Heart right ventricle (tissue), 16 donors: ENCODE measurements around the gene CCNG1. TPM values are rescaled to one million over a fixed set of nuclear protein-coding genes. Genes with fewer than 3 reads are reported as not detected.
"Not testable (repeated sequence)": the region's sequence is repeated elsewhere in the genome, so short reads cannot be mapped to it uniquely, and the experiment has no call there.

Experiments
- ATAC-seq, 8 donors: fragments of 200-7000 bp; cut with Tn5 transposase; one replicate each; pipeline ENCODE4 v1.9.1; 2020; ENCODE audit warnings: mild to moderate bottlenecking in 8 of 8, moderate library complexity in 8 of 8, moderate number of reproducible peaks in 1 of 8
- DNase-seq, 2 donors: peaks; one replicate each; pipeline ENCODE4 v3.0.0-alpha.2; 2020
- H3K27ac ChIP-seq, 10 donors: fragments of 200-600 bp; sonication (generic) in 2 of 10; one replicate each; pipeline versions ENCODE4 v1.5.0 to v1.8.0; 2020 to 2022; ENCODE audit warnings: mild to moderate bottlenecking in 3 of 10
- H3K27me3 ChIP-seq, 7 donors: fragments of 200-600 bp; one replicate each; pipeline ENCODE4 v1.8.0; 2021 to 2022; ENCODE audit warnings: mild to moderate bottlenecking in 2 of 7
- H3K36me3 ChIP-seq, 9 donors: fragments of 200-600 bp; sonication (generic) in 1 of 9; one replicate each; pipeline versions ENCODE4 v1.5.0 to v1.8.0; 2020 to 2022; ENCODE audit warnings: mild to moderate bottlenecking in 2 of 9
- H3K4me1 ChIP-seq, 9 donors: fragments of 200-600 bp; sonication (generic) in 1 of 9; one replicate each; pipeline versions ENCODE4 v1.5.0 to v1.8.0; 2020 to 2022; ENCODE audit warnings: mild to moderate bottlenecking in 4 of 9
- H3K4me3 ChIP-seq, 10 donors: fragments of 200-600 bp; sonication (generic) in 2 of 10; one replicate each; pipeline versions ENCODE4 v1.5.0 to v1.8.0; 2020 to 2022; ENCODE audit warnings: mild to moderate bottlenecking in 7 of 10, moderate library complexity in 2 of 10
- H3K9me3 ChIP-seq, 11 donors: fragments of 200-600 bp in 10 of 11; sonication (generic) in 2 of 11; one replicate each; pipeline versions ENCODE4 v1.5.0 to v1.8.0; 2013 to 2022; ENCODE audit warnings: mild to moderate bottlenecking in 2 of 11, control low read depth in 1 of 11, moderate library complexity in 1 of 11
- CTCF ChIP-seq, 9 donors: fragments of 200-600 bp; sonication (generic) in 2 of 9; IDR thresholded peaks; one replicate each; pipeline versions ENCODE4 v1.5.0 to v1.8.0; 2021 to 2022; ENCODE audit warnings: antibody characterized with exemption in 9 of 9, mild to moderate bottlenecking in 5 of 9, moderate library complexity in 1 of 9
- WGBS, 2 donors: extraction: QIAGEN DNeasy Blood & Tissue Kit; methylation state at CpG; one replicate each; pipeline ENCODE4 v1.1.7; 2013; ENCODE audit warnings: inconsistent platforms in 1 of 2; 5-methylcytosine and 5-hydroxymethylcytosine counted together
- intact Hi-C, 10 donors: fragments of 100-400 bp; cut with DNase I; formaldehyde crosslinking; loops; one replicate each; pipeline versions ENCODE4 v1.11.1 to v1.14.2; 2022
- polyA plus RNA-seq, 2 donors: library from polyadenylated mRNA; stranded (reverse); fragments of 200-250 nt; gene quantifications; one replicate each; pipeline ENCODE4 v1.2.3, GENCODE V29; 2013
- total RNA-seq, 10 donors: library from RNA; stranded (reverse); fragmentation: NEBNext Ultra II Directional in 3 of 10; extraction: Animal tissue kit (Norgen Biotek cat#: 25700) in 3 of 10; gene quantifications; one replicate each; pipeline versions ENCODE4 v1.2.1 to v1.2.4, GENCODE V29; 2021 to 2023
- donor health status: Arrhythmogenic right ventricular cardiomyopathy.
- donor health status: ischemic (EF 13 %, LVEDD 7.1; RV severe dilation, severe dysfunction).
- donor health status: healthy with polysubstance abuse.
- donor health status: DM: no; HTN: yes; CAD: no.
- donor health status: DM: no; HTN: no; CAD: no.
- donor health status: ischemic (EF 25% LVEDD 6.9; RV normal size, moderate dysfunction).
- donor health status: ischemic (EF 25% LVEDD 5.7; RV mildly dilated, moderate dysfunction).
- donor health status: healthy.
- donor health status: DM: yes; HTN: yes; CAD: no.
- donor health status: Ischemic cardiomyopathy.
- donor health status: ischemic (EF 35%, LVEDD 5.7; RV mildly dilated, moderate dysfunction).
- donor health status: nonischemic (EF 11% LVEDD 7.7; RV severe dilation, severe dysfunction).
- donor health status: DM: yes; HTN: yes; CAD: no.
- donor health status: PGD.
- donor health status: ischemic (EF 29% LVEDD 5.4; RV normal size, mild dysfunction).
- donor health status: nonischemic (EF 23%, LVEDD 6.1; RV moderate dilation, normal function).

CCNG1 gene
- total and polyA plus RNA-seq, 12 donors = 37.0 to 137 (median 66.1) TPM

- DNase-seq = no peak
- ATAC-seq = no peak
- Histone ChIP-seq H3K9me3 (no peaks in the 10 kb centered on the region), H3K4me3 (no peak overlapping the region), H3K27me3 (no peaks in the 10 kb centered on the region), H3K27ac (no peak overlapping the region), H3K36me3 (peaks cover 0 to 100% (median 24%) of the 10 kb centered on the region in 9 donors), H3K4me1 (peaks cover 0 to 10% (median 0%) of the 10 kb centered on the region in 9 donors)
- intact Hi-C loops = no loop called here
- TF ChIP-seq CTCF (IDR thresholded peaks at IDR 0.05) = no peak
Measured at GRCh38 chr5:163448491-163448890, 11.1 kb downstream of the CCNG1 start.

GRCh38 chr5:163451489-163451888, 14.1 kb downstream of the CCNG1 start:
- TF ChIP-seq CTCF (IDR thresholded peaks at IDR 0.05) = no peak
- WGBS, 2 donors = 98 to 100% methylated on average over 8 of the region's 8 CpGs
- DNase-seq = no peak
- Histone ChIP-seq H3K9me3 (no peaks in the 10 kb centered on the region), H3K36me3 (peaks cover 0 to 100% (median 20%) of the 10 kb centered on the region in 9 donors), H3K4me1 (no peaks in the 10 kb centered on the region), H3K4me3 (no peak overlapping the region), H3K27me3 (no peaks in the 10 kb centered on the region), H3K27ac (no peak overlapping the region)
- no peak for ATAC-seq
- intact Hi-C loops = loop anchor here in 1 of 10 donors (10.0 kb wide), 1 partner anchor 53 kb away; the partner anchor contains the start of gene MAT2B

GRCh38 chr5:163453705-163454104, 16.3 kb downstream of the CCNG1 start:
- no peak overlapping the region for H3K27ac ChIP-seq
- DNase-seq = no peak
- no peaks in the 10 kb centered on the region for H3K27me3 ChIP-seq
- no peak for ATAC-seq
- WGBS, 2 donors = 78 to 92% methylated on average over 1 of the region's 1 CpG
- peaks cover 0 to 82% (median 14%) of the 10 kb centered on the region in 9 donors for H3K36me3 ChIP-seq
- H3K9me3 ChIP-seq = no peaks in the 10 kb centered on the region
- peaks cover 1 to 13% (median 7%) of the 10 kb centered on the region in 9 donors for H3K4me1 ChIP-seq
- no peak overlapping the region for H3K4me3 ChIP-seq
- no peak for TF ChIP-seq CTCF (IDR thresholded peaks at IDR 0.05)
- intact Hi-C loops = loop anchor here in 1 of 10 donors (10.0 kb wide), 1 partner anchor 51 kb away; the partner anchor contains the start of gene MAT2B

GRCh38 chr5:163455406-163455805, 18.0 kb downstream of the CCNG1 start:
- intact Hi-C loops = loop anchor here in 1 of 10 donors (10.0 kb wide), 1 partner anchor 49 kb away; the partner anchor contains the start of gene MAT2B
- ATAC-seq, H3K27ac ChIP-seq, H3K27me3 ChIP-seq, H3K9me3 ChIP-seq, H3K4me3 ChIP-seq, DNase-seq: not testable (repeated sequence)
- peaks cover 4 to 19% (median 14%) of the 10 kb centered on the region in 9 donors for H3K4me1 ChIP-seq
- peaks cover 0 to 65% (median 11%) of the 10 kb centered on the region in 9 donors for H3K36me3 ChIP-seq
- WGBS, 2 donors = 95 to 97% methylated on average over 17 of the region's 17 CpGs

- WGBS, 2 donors = 89 to 92% methylated on average over 2 of the region's 2 CpGs
- Histone ChIP-seq H3K4me3 (no peak overlapping the region), H3K27ac (no peak overlapping the region), H3K36me3 (peaks cover 0 to 58% (median 11%) of the 10 kb centered on the region in 9 donors), H3K9me3 (no peaks in the 10 kb centered on the region), H3K27me3 (no peaks in the 10 kb centered on the region), H3K4me1 (peaks cover 6 to 25% (median 19%) of the 10 kb centered on the region in 9 donors)
- DNase-seq (no peak), ATAC-seq (no peak)
- intact Hi-C loops = loop anchor here in 1 of 10 donors (10.0 kb wide), 1 partner anchor 49 kb away; the partner anchor contains the start of gene MAT2B
- TF ChIP-seq CTCF (IDR thresholded peaks at IDR 0.05) = no peak
Measured at GRCh38 chr5:163456029-163456589, 18.7 kb downstream of the CCNG1 start.
